Measurements from ENCODE around the gene SGMS1. TPM values are rescaled to one million over a fixed set of nuclear protein-coding genes. Genes with fewer than 3 reads are reported as not detected.
A peak's percentile ranks its signal among the peaks of the same experiment; 100 is the strongest.

Gene SGMS1
- total RNA-seq, 1 experiment from 2014 or later: 34.5 TPM

DNA sequence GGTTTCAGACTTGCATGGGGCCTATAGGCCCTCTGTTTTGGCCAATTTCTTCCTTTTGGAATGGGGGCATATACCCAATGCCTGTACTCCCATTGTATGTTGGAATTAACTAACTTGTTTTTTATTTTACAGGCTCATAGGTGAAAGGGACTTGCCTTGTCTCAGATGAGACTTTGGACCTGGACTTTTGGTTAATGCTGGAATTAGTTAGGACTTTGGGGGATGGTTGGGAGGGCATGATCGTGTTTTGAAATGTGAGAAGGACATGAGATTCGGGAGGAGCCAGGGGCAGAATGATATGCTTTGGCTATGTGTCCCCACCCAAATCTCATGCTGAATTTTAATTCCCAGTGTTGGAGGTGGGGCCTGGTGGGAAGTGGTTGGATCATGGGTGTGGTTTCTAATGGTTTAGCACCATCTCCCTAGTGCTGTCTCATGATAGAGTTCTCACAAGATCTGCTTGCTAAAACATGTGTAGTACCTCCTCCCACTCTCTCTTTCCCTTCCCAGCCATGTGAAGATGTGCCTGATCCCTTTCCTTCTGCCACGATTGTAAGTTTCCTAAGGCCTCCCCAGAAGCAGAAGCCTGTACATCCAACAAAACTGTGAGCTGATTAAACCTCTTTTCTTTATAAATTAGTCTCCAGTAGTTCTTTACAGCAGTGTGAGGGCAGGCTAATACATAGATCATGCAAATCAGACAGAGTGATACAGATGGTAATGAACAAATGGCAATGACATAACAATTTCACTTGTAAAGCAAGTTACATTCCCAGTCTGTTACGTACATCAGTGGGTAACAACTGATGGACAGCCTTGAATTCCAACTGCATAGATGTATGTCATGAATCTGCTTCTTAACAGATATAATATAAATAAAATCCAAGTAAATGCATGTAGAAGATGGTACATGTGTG is 146.2 kb downstream of the SGMS1 start:
- BruUV-seq (replicated peaks): no TSS peak
- DNase-seq: no peak
- intact Hi-C loops (cut with micrococcal nuclease; ENCODE audit: unreplicated experiment): no loop called here
- no peak overlapping the region for H3K4me3 Mint-ChIP-seq (ENCODE audit: low read depth, unreplicated experiment)
- H3K4me1 Mint-ChIP-seq (ENCODE audit: low read depth, unreplicated experiment): peaks cover 5% of the 10 kb centered on the region
- peaks cover 5% of the 10 kb centered on the region for H3K36me3 Mint-ChIP-seq (ENCODE audit: insufficient read depth, unreplicated experiment)
- CTCF ChIA-PET: interaction anchor here (0.6 kb wide), 1 partner anchor 537 kb away, joined by 6 read pairs; no protein-coding TSS in a partner anchor
- H3K27me3 Mint-ChIP-seq (ENCODE audit: unreplicated experiment): no peaks in the 10 kb centered on the region
- TF ChIP-seq, protein P1, sequence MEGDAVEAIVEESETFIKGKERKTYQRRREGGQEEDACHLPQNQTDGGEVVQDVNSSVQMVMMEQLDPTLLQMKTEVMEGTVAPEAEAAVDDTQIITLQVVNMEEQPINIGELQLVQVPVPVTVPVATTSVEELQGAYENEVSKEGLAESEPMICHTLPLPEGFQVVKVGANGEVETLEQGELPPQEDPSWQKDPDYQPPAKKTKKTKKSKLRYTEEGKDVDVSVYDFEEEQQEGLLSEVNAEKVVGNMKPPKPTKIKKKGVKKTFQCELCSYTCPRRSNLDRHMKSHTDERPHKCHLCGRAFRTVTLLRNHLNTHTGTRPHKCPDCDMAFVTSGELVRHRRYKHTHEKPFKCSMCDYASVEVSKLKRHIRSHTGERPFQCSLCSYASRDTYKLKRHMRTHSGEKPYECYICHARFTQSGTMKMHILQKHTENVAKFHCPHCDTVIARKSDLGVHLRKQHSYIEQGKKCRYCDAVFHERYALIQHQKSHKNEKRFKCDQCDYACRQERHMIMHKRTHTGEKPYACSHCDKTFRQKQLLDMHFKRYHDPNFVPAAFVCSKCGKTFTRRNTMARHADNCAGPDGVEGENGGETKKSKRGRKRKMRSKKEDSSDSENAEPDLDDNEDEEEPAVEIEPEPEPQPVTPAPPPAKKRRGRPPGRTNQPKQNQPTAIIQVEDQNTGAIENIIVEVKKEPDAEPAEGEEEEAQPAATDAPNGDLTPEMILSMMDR (IDR thresholded peaks at IDR 0.05; ENCODE audit: unreplicated experiment): no peak
- H3K27ac Mint-ChIP-seq (ENCODE audit: unreplicated experiment): no peak overlapping the region
- H3K9me3 Mint-ChIP-seq (ENCODE audit: low read depth, unreplicated experiment): no peaks in the 10 kb centered on the region

GRCh38 chr10:50473756-50474155 is 150.0 kb downstream of the SGMS1 start:
- peaks cover 37% of the 10 kb centered on the region for H3K4me1 Mint-ChIP-seq (ENCODE audit: low read depth, unreplicated experiment)
- CTCF ChIA-PET: no interaction called here
- no peak overlapping the region for H3K27ac Mint-ChIP-seq (ENCODE audit: unreplicated experiment)
- TF ChIP-seq, protein P1 (IDR thresholded peaks at IDR 0.05; ENCODE audit: unreplicated experiment): no peak
- intact Hi-C loops (cut with micrococcal nuclease; ENCODE audit: unreplicated experiment): loop anchor here (5.0 kb wide), 1 partner anchor 41 kb away; no protein-coding TSS in a partner anchor
- H3K36me3 Mint-ChIP-seq (ENCODE audit: insufficient read depth, unreplicated experiment): peaks cover under 1% of the 10 kb centered on the region
- BruUV-seq (replicated peaks): no TSS peak
- H3K4me3 Mint-ChIP-seq (ENCODE audit: low read depth, unreplicated experiment): no peak overlapping the region
- H3K9me3 Mint-ChIP-seq (ENCODE audit: low read depth, unreplicated experiment): no peaks in the 10 kb centered on the region
- H3K27me3 Mint-ChIP-seq (ENCODE audit: unreplicated experiment): no peaks in the 10 kb centered on the region
- DNase-seq: no peak

DNA sequence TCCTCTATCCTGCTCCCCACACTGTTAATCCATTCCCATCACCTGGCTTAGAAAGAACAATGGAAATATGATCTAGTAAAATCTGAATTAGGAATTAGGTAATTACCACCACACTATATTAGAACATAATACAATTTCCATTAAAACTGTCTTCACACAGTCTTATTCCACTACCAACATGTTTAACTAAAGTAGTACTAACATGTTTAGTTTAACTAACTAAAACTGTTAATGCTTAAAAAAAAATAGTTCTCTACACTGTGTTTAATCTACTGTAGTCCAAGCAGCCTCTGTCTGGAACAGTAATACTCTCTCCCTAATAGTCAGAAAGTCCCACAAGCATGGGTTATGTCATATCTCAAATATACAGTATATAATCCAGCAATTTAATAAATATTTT is 150.8 kb downstream of the SGMS1 start:
- H3K9me3 Mint-ChIP-seq (ENCODE audit: low read depth, unreplicated experiment): no peaks in the 10 kb centered on the region
- intact Hi-C loops (cut with micrococcal nuclease; ENCODE audit: unreplicated experiment): loop anchor here (5.0 kb wide), 1 partner anchor 41 kb away; no protein-coding TSS in a partner anchor
- CTCF ChIA-PET: no interaction called here

DNA sequence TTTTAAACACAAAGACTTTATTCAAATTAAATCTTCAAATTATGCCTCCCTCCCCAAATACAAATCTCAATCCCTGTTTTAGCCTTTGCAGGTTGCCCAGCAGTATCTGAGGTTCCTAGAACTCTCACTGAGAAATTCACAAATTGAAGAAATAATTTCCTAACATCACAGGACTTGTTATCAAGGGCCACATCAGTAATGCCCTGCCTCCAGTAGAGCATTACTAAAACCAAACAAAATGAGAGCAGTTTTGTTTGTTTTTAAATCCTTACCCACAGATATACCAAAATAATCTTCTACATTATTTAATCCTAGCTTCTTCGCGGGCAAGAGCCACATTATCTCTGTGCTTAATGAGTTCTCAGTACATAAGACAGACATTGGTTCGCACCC is 152.2 kb downstream of the SGMS1 start:
- BruUV-seq (replicated peaks): no TSS peak
- TF ChIP-seq, protein P1 (IDR thresholded peaks at IDR 0.05; ENCODE audit: unreplicated experiment): no peak
- no peaks in the 10 kb centered on the region for H3K27me3 Mint-ChIP-seq (ENCODE audit: unreplicated experiment)
- intact Hi-C loops (cut with micrococcal nuclease; ENCODE audit: unreplicated experiment): loop anchor here (2.0 to 5.0 kb wide), 3 partner anchors 25 to 41 kb away; no protein-coding TSS in a partner anchor
- H3K36me3 Mint-ChIP-seq (ENCODE audit: insufficient read depth, unreplicated experiment): no peaks in the 10 kb centered on the region
- CTCF ChIA-PET: interaction anchor here (0.7 kb wide), 1 partner anchor 32 kb away, joined by 3 read pairs; no protein-coding TSS in a partner anchor
- no peak for DNase-seq
- peak overlapping the region; percentile 41 for H3K4me3 Mint-ChIP-seq (ENCODE audit: low read depth, unreplicated experiment)
- no peaks in the 10 kb centered on the region for H3K9me3 Mint-ChIP-seq (ENCODE audit: low read depth, unreplicated experiment)
- H3K4me1 Mint-ChIP-seq (ENCODE audit: low read depth, unreplicated experiment): peaks cover 37% of the 10 kb centered on the region
- peak overlapping the region; percentile 92 for H3K27ac Mint-ChIP-seq (ENCODE audit: unreplicated experiment)

More for the DNA sequence above, 150.8 kb downstream of the SGMS1 start:
- peaks cover 37% of the 10 kb centered on the region for H3K4me1 Mint-ChIP-seq (ENCODE audit: low read depth, unreplicated experiment)
- TF ChIP-seq, protein P1 (IDR thresholded peaks at IDR 0.05; ENCODE audit: unreplicated experiment): no peak
- H3K36me3 Mint-ChIP-seq (ENCODE audit: insufficient read depth, unreplicated experiment): no peaks in the 10 kb centered on the region
- DNase-seq: no peak
- BruUV-seq (replicated peaks): no TSS peak
- peak overlapping the region; percentile 68 for H3K27ac Mint-ChIP-seq (ENCODE audit: unreplicated experiment)
- no peak overlapping the region for H3K4me3 Mint-ChIP-seq (ENCODE audit: low read depth, unreplicated experiment)
- H3K27me3 Mint-ChIP-seq (ENCODE audit: unreplicated experiment): no peaks in the 10 kb centered on the region
